Dendritic cell treated with granulocyte-macrophage colony-stimulating factor and Interleukin-4, amounts not matched to agents 40 ng/mL and 50 ng/mL, for 4 days (primary cell): ENCODE data around the gene SCEL.

Source experiments
- H3K27ac Mint-ChIP-seq: one replicate; pipeline ENCODE4 v1.8.0; 2022; ENCODE audit warnings: mild to moderate bottlenecking, mixed read lengths
- H3K27me3 Mint-ChIP-seq: one replicate; pipeline ENCODE4 v1.8.0; 2022; ENCODE audit warnings: mild to moderate bottlenecking, mixed read lengths
- H3K36me3 Mint-ChIP-seq: one replicate; pipeline ENCODE4 v1.8.0; 2022; ENCODE audit warnings: low read depth, mixed read lengths
- H3K4me1 Mint-ChIP-seq: one replicate; pipeline ENCODE4 v1.8.0; 2022; ENCODE audit warnings: low read depth, mixed read lengths
- H3K4me3 Mint-ChIP-seq: one replicate; pipeline ENCODE4 v1.8.0; 2022; ENCODE audit warnings: mild to moderate bottlenecking, moderate library complexity, mixed read lengths
- H3K9me3 Mint-ChIP-seq: one replicate; pipeline ENCODE4 v1.8.0; 2022; ENCODE audit warnings: mixed read lengths
- intact Hi-C: fragments of 100-400 bp; cut with micrococcal nuclease; formaldehyde crosslinking; loops from one replicate; pipeline ENCODE4 v1.15.0; 2022

Gene SCEL

DNA sequence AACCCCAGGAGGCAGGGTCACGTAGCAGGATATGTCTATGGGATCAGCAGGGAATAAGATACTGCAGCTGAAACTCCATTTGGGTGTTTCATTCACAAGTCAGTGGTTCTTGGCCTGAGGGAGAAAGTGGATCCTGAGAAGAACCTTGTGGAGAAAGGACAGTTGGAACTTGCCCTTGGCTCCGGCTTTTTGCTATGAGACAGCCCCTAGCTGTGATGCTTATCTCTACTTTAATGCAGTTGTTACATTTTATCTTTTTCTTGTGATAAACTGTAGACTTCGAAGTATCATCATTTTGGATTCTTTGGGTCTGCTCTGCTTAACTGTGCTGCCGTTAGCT lies 6.0 kb upstream of the SCEL start:
- Mint-ChIP-seq H3K27ac (no peak overlapping the region), H3K36me3 (no peaks in the 10 kb centered on the region), H3K27me3 (no peaks in the 10 kb centered on the region), H3K9me3 (no peaks in the 10 kb centered on the region), H3K4me1 (peaks cover 14% of the 10 kb centered on the region), H3K4me3 (no peak overlapping the region)
- intact Hi-C loops = no loop called here

GRCh38 chr13:77530875-77531274 lies 4.6 kb upstream of the SCEL start:
- no peak overlapping the region for H3K27ac Mint-ChIP-seq
- intact Hi-C loops = no loop called here
- no peaks in the 10 kb centered on the region for H3K27me3 Mint-ChIP-seq
- no peaks in the 10 kb centered on the region for H3K9me3 Mint-ChIP-seq
- no peak overlapping the region for H3K4me3 Mint-ChIP-seq
- H3K36me3 Mint-ChIP-seq = no peaks in the 10 kb centered on the region
- peaks cover 14% of the 10 kb centered on the region for H3K4me1 Mint-ChIP-seq

- H3K27me3 Mint-ChIP-seq = no peaks in the 10 kb centered on the region
- H3K4me1 Mint-ChIP-seq = peaks cover 14% of the 10 kb centered on the region
- no peaks in the 10 kb centered on the region for H3K9me3 Mint-ChIP-seq
- no peaks in the 10 kb centered on the region for H3K36me3 Mint-ChIP-seq
- intact Hi-C loops = no loop called here
- H3K27ac Mint-ChIP-seq = no peak overlapping the region
- H3K4me3 Mint-ChIP-seq = no peak overlapping the region
Observed at GRCh38 chr13:77532983-77533382, 2.5 kb upstream of the SCEL start.

- peaks cover 14% of the 10 kb centered on the region for H3K4me1 Mint-ChIP-seq
- H3K27ac Mint-ChIP-seq = no peak overlapping the region
- no peaks in the 10 kb centered on the region for H3K27me3 Mint-ChIP-seq
- H3K9me3 Mint-ChIP-seq = no peaks in the 10 kb centered on the region
- intact Hi-C loops = no loop called here
- H3K4me3 Mint-ChIP-seq = no peak overlapping the region
- no peaks in the 10 kb centered on the region for H3K36me3 Mint-ChIP-seq
Observed at GRCh38 chr13:77533875-77534788, 1.4 kb upstream of the SCEL start.

GRCh38 chr13:77536358-77536757 lies 852 bp downstream of the SCEL start:
- Mint-ChIP-seq H3K4me1 (peaks cover 9% of the 10 kb centered on the region), H3K36me3 (no peaks in the 10 kb centered on the region), H3K9me3 (no peaks in the 10 kb centered on the region), H3K4me3 (no peak overlapping the region), H3K27me3 (peaks cover 1% of the 10 kb centered on the region), H3K27ac (no peak overlapping the region)
- intact Hi-C loops = no loop called here

DNA sequence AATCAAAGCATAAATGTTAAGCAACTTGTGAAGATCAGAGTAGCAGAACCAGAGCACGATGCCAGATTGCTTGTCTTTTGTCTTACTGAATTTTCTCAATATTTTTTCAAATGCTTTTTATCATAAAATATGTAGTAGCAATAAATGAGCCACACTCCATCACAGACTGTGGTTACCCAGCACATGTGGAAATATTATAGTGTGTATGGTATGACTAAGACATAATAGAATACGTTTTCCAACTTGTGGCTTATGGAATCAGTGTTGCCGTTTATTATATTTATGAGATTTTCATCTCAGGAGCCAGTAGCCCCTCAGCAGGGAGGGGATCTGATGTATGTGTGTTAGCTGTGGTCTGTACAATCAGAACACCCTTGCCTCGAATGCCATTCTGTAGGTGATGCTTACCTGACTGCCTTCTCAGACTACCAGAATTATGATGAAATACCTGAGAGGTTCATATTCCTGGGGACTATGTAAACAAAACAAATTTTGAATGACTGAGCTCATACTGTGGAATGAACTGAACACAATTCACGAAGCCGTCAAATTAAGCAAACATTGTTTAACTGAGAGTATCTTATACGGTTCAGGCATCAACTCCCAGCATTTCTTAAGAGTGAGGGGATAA lies 1.9 kb downstream of the SCEL start:
- peaks cover 9% of the 10 kb centered on the region for H3K4me1 Mint-ChIP-seq
- no peak overlapping the region for H3K27ac Mint-ChIP-seq
- H3K36me3 Mint-ChIP-seq = no peaks in the 10 kb centered on the region

DNA sequence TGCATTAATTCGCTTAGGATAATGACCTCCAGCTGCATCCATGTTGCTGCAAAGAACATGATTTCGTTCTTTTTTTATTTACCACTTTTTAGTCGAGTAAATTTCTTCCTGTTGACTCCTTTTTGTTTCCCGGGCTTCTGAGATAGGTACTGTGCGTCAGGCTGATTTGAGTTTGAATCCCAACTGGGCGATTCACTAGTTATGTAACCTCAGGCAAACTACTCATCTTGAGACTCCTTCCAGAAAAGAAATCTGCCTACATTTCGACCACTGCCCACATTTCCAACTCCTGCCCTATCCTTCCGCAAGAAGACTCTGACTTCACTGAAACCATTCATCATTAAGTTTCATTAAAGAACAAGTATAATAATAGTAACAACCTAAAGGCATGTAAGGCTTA lies 8.2 kb downstream of the SCEL start:
- no peaks in the 10 kb centered on the region for H3K36me3 Mint-ChIP-seq
- peaks cover 28% of the 10 kb centered on the region for H3K4me1 Mint-ChIP-seq
- no peak overlapping the region for H3K4me3 Mint-ChIP-seq
- no peaks in the 10 kb centered on the region for H3K9me3 Mint-ChIP-seq
- no peak overlapping the region for H3K27ac Mint-ChIP-seq
- peaks cover 1% of the 10 kb centered on the region for H3K27me3 Mint-ChIP-seq
- intact Hi-C loops = no loop called here

More for the DNA sequence above, 1.9 kb downstream of the SCEL start:
- Mint-ChIP-seq H3K4me3 (no peak overlapping the region), H3K27me3 (peaks cover 1% of the 10 kb centered on the region), H3K9me3 (no peaks in the 10 kb centered on the region)
- intact Hi-C loops = no loop called here

DNA sequence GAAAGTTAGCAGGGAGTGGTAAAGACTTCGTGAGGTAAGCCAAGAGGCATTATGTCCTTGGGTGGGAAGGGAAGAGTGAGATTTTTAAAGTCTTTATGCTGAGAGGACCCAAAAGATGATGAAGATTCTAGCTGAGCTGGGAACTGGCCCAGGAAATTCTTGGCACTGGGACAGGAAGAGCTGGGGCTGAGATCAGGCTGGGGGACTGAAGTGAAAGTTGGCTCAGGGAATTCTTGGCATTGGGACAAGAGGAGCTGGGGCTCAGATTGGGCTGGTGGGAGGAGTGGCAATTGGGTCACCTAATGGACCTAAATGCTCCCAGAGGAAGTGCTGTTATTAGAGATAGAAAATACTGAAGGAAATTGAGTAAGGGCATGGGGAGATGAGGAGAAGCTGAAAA lies 8.8 kb downstream of the SCEL start:
- H3K4me3 Mint-ChIP-seq = no peak overlapping the region
- intact Hi-C loops = no loop called here
- H3K4me1 Mint-ChIP-seq = peaks cover 28% of the 10 kb centered on the region
- peaks cover 1% of the 10 kb centered on the region for H3K27me3 Mint-ChIP-seq
- H3K27ac Mint-ChIP-seq = no peak overlapping the region
- H3K9me3 Mint-ChIP-seq = no peaks in the 10 kb centered on the region
- H3K36me3 Mint-ChIP-seq = no peaks in the 10 kb centered on the region

GRCh38 chr13:77544758-77545338 lies 9.3 kb downstream of the SCEL start:
- Mint-ChIP-seq H3K27me3 (peaks cover 1% of the 10 kb centered on the region), H3K36me3 (no peaks in the 10 kb centered on the region), H3K4me3 (no peak overlapping the region), H3K27ac (no peak overlapping the region), H3K4me1 (peaks cover 33% of the 10 kb centered on the region), H3K9me3 (no peaks in the 10 kb centered on the region)
- intact Hi-C loops = no loop called here

DNA sequence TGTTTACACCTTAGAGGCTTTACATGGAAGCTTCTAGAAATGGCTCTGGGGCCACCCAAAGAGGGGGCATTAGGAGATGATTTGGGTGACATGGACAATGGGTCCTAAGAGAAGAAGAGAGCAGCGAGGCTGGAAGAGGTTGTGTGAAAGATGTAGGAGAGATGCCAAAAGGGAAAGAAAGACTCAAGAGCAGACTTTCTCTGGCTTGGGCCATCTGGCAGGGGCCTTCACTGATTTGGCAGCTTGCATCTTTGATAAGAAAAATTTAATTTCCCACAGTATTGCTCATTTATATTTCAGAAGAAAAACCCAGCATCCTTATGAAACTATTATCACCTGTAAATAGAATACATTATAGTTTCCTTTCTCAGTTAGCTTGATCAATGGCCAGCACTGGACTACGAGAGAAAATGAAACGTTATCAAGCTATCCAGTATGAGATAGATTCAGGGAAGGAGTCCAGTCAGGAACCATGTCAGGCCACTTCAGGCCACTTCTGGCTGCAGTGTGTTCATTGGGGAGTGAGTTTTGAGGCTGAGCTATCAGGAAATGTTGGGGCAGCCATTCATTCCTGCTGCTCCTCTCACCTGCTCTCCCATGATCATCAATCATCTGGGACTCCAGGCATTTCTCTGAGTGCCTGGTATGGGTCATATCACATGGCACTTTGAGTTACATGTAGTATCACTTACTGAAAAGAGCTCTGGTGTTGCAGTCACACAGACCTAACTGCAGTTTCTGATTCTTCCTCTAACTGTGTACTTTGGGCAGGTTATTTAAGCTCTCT lies 10.3 kb downstream of the SCEL start:
- Mint-ChIP-seq H3K9me3 (no peaks in the 10 kb centered on the region), H3K27ac (no peak overlapping the region), H3K36me3 (no peaks in the 10 kb centered on the region), H3K27me3 (no peaks in the 10 kb centered on the region), H3K4me1 (peaks cover 33% of the 10 kb centered on the region), H3K4me3 (no peak overlapping the region)
- intact Hi-C loops = no loop called here

DNA sequence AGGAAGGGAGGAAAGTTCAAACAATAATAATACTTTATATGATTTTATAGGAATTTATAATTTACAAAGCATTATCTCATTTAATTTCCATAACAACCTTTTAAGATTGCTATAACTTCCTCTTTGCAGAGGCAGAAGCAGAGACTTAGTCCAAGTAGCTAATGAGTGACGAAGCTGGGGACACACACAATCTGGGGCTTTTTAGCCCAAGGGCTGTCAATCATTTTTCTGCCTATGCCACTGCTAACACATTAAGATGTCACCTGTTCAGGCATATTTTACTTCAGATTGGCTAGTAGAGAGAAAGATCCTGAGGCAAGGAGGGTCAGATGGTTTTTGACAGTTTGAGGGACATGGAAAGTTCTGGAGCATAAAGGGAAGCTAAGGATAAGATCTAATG lies 12.6 kb downstream of the SCEL start:
- Mint-ChIP-seq H3K9me3 (no peaks in the 10 kb centered on the region), H3K4me3 (no peak overlapping the region), H3K36me3 (no peaks in the 10 kb centered on the region), H3K27ac (no peak overlapping the region), H3K27me3 (no peaks in the 10 kb centered on the region), H3K4me1 (peaks cover 33% of the 10 kb centered on the region)
- intact Hi-C loops = no loop called here

DNA sequence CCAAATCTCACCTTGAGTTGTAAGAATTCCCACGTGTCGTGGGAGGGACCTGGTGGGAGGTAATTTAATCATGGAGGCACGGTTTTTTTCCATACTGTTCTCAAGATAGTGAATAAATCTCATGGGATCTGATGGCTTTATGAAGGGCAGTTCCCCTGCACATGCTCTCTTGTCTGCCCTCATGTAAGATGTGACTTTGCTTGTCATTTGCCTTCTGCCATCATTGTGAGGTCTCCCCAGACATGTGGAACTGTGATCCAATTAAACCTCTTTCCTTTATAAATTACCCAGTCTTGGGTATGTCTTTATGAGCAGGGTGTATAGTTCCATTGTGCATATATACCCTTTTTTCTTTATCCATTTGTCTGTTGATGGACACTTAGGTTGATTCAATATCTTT lies 13.1 kb downstream of the SCEL start:
- intact Hi-C loops = no loop called here
- Mint-ChIP-seq H3K4me3 (no peak overlapping the region), H3K9me3 (no peaks in the 10 kb centered on the region), H3K27me3 (no peaks in the 10 kb centered on the region), H3K36me3 (no peaks in the 10 kb centered on the region), H3K27ac (no peak overlapping the region), H3K4me1 (peaks cover 33% of the 10 kb centered on the region)

DNA sequence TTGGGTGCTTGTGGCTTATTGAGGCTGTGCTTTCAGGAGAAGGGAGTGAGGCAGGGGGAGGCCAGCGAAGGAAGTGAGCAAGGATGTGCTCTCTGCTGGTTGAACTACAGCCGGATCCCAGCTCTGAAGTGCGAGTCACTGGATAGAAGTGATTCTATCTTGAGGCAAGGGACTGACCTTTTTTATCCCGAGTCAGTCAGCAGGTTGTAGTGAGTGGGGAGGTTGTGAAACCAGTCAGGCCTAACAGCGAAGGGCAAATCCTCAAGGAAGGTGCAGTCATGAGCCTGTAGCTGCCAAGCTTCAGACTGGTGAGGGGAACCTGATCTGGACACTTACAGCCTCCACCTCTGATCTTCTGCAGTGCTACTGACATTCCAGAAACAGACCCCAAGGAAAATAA lies 18.6 kb downstream of the SCEL start:
- no peaks in the 10 kb centered on the region for H3K36me3 Mint-ChIP-seq
- no peak overlapping the region for H3K4me3 Mint-ChIP-seq
- no peaks in the 10 kb centered on the region for H3K27me3 Mint-ChIP-seq
- no peaks in the 10 kb centered on the region for H3K9me3 Mint-ChIP-seq
- H3K4me1 Mint-ChIP-seq = peaks cover 5% of the 10 kb centered on the region
- H3K27ac Mint-ChIP-seq = no peak overlapping the region
- intact Hi-C loops = no loop called here

- intact Hi-C loops = no loop called here
- no peaks in the 10 kb centered on the region for H3K4me1 Mint-ChIP-seq
- H3K4me3 Mint-ChIP-seq = no peak overlapping the region
- no peak overlapping the region for H3K27ac Mint-ChIP-seq
- H3K9me3 Mint-ChIP-seq = no peaks in the 10 kb centered on the region
- no peaks in the 10 kb centered on the region for H3K27me3 Mint-ChIP-seq
- no peaks in the 10 kb centered on the region for H3K36me3 Mint-ChIP-seq
Observed at GRCh38 chr13:77555246-77555645, 19.7 kb downstream of the SCEL start.
